ENCODE measurements around the gene USH2A.

The USH2A gene

DNA sequence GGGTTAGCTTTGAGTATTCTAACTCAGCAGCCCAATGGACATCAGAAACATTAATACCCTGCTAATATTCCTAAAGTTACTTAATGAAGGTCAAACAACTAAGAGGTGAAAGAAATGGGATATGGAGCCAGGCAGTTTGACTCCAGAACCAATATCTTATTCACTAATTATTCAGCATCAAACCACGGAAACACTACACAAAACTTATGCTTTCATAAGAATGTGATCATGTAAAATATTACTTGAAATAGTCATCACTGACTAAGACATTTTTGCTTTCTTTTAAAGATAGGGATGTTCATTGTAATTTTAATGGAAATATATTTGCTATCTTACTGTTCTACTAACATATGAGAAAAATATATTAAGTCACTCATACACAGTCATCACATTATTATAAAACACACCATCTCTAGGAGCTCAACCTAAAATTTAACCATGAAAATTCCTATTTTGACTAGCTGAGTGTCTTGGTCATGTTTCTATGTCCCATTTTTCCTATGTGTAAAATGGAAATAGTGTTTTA lies 615.3 kb downstream of the USH2A start:
- no peak for DNase-seq (ENCODE audit: low read depth in 2 of 2, low spot score in 1 of 2)

DNA sequence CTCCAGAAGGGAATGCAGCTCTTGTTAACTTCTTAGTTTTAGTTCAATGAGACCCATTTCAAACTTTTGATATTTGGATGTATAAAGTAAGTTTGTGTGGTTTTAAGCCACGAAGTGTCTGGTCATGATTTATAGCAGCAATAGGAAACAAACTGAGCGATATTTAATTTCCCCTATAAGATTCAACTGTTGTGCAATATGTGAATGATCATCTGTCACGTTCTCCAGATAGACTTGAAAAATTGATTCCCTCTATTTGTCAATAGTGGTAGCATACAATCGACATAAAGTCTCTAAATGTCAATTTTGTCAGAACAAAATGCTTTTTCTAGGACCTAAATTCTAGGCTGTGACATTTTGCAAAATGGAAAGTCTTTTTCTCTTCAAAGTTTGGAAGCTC lies 616.0 kb downstream of the USH2A start:
- no peak for DNase-seq (ENCODE audit: low read depth in 2 of 2, low spot score in 1 of 2)

DNA sequence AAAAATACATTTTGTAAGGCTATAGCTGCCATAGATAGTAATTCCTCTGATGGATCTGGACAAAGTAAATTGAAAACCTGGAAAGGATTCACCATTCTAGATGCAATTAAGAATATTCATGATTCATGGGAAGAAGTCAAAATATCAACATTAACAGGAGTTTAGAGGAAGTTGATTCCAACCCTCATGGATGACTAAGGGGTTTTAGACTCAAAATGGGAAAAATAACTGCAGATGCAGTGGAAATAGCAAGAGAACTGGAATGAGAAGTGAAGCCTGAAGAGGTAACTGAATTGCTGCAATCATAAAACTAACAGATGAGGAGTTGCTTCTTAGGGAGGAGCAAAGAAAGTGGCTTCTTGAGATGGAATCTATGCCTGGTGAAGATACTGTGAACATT lies 625.4 kb downstream of the USH2A start:
- DNase-seq (ENCODE audit: low read depth in 2 of 2, low spot score in 1 of 2) = no peak

- no peak for DNase-seq (ENCODE audit: low read depth in 2 of 2, low spot score in 1 of 2)
These were observed 629.1 kb downstream of the USH2A start for GRCh38 chr1:215794156-215794555.

DNA sequence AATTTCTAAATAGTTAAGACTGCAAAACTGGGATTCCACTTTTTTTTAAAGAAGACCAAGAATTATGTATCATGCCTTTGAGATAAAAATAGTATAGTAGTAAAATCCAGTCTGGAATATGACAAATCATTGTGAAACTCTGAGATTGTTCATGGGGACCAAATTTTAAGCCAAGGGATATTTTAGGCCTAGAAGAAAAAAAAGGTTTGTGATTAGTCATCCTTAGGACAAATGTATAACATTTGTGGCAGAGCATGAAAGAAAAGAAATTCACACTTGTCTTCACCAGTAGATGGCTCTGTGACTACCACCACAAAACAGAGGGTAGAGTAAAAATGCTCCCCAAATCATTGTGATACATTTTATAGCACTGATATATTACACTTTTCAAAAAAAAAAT lies 630.1 kb downstream of the USH2A start:
- DNase-seq (ENCODE audit: low read depth in 2 of 2, low spot score in 1 of 2) = no peak

DNA sequence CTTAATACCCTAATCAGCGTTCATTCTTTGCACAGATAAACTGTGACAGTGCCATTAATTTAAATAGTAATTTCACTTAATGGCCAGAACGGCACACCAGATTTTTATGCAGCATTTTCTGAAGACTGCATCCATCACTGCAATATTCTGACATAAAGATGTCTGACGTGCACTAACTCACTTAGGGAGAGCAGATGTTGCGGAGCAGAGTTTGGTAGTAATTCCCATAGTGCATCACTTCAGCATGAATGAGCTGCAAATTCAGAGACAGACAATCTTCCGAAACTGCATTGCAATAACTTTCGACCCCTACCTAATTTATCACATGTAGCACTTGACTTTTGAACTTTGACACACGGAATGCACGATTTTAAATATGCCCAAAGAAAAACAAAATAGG lies 630.8 kb downstream of the USH2A start:
- DNase-seq (ENCODE audit: low read depth in 2 of 2, low spot score in 1 of 2) = no peak

- no peak for DNase-seq (ENCODE audit: low read depth in 2 of 2, low spot score in 1 of 2)
These were observed 633.3 kb downstream of the USH2A start for GRCh38 chr1:215789981-215790380.

- no peak for DNase-seq (ENCODE audit: low read depth in 2 of 2, low spot score in 1 of 2)
These were observed 636.3 kb downstream of the USH2A start for GRCh38 chr1:215786997-215787396.

DNA sequence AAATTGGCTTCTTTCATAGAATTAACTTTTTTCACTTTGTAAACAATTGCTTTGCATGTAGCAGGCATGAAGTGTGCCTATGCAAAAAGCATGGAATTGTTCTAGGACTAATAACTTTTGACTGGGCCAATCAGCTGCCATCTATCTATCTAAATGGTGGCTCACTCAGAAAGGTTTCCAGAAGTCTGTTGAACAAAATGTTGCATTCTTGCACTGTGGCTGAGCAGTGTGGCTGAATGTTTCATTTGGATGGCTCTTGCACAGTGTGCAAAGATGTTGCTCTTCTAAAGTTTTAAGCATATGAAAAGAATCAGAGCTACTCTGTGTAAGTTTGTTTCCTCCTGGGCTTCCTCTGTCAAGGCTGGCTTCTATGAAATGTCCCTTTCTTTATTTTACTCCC lies 642.6 kb downstream of the USH2A start:
- DNase-seq (ENCODE audit: low read depth in 2 of 2, low spot score in 1 of 2) = no peak

DNA sequence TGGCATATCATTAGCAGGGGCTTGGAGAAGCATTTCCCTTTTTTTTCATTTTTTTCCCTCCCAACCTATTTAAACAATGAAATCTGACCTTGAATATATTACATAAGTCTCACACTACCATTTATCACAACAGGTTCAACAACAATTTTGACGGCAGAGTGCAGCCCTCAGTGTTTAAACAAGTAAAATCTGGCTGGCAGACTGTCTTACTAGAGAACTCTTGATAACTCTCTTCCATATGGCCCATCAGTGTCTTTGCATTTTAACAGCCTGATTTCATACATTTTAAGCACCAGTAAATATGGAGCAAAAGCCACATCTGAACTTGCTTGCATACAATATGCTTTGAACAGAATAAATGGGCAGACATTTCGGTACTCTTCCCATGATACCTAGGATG lies 643.1 kb downstream of the USH2A start:
- no peak for DNase-seq (ENCODE audit: low read depth in 2 of 2, low spot score in 1 of 2)

DNA sequence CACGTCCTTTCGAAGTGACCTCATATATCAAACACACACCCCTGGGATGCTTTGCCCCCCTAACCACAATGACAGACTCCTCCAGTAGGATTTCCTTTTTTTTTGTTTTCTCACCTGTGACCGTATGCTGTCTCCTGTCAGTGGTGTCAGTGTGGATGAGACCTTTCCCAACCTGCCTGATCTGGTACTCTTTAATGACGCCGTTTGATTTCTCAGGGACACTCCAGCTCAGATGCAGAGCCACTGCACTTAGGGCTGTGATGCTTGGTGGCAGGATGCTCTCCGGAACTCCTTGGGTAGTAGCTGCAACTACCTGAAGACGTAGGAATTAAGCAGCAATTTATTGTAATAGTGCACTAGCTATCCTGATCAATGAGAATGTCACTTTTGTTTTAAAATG lies 643.5 kb downstream of the USH2A start:
- DNase-seq (ENCODE audit: low read depth in 2 of 2, low spot score in 1 of 2) = no peak

GRCh38 chr1:215777370-215777925 lies 645.8 kb downstream of the USH2A start:
- no peak for DNase-seq (ENCODE audit: low read depth in 2 of 2, low spot score in 1 of 2)

DNA sequence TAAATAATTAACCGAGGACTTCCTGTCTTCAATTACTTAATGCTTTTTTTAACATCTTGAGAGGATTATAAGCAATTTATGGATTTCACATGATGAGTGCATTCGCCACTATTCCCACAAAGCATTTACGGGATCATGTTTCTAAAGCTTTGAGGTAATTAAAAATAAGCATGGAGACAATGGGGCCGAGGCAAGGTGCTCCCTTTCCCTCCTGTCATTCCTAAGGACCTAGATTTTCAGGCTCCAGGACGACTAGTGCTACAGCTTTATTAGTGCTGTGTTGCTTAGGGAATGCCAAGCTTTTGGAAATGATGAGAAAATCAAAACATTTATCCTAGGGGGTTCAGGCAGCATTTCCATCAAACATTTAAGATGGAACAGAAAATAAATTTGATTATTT lies 646.9 kb downstream of the USH2A start:
- no peak for DNase-seq (ENCODE audit: low read depth in 2 of 2, low spot score in 1 of 2)

GRCh38 chr1:215772151-215772550 lies 651.1 kb downstream of the USH2A start:
- no peak for DNase-seq (ENCODE audit: low read depth in 2 of 2, low spot score in 1 of 2)

GRCh38 chr1:215768303-215768702 lies 654.9 kb downstream of the USH2A start:
- no peak for DNase-seq (ENCODE audit: low read depth in 2 of 2, low spot score in 1 of 2)

DNA sequence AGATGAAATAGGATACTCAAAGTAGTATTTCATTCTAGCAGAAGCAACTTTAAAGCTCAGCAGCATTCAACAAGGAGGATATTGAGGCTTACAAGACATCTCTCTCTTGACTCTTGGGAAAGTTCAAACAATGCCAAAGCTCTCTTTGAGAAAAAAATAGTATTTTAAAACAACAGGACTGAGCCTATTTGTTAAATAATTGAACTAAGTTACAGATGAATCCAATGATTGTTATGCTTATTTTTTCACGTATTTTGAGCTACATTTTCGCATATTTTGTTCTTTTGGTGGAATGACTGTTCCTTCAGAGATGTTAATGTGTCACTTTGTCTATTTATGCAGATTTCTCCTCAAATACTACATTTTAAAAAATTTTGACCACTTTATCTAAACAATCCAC lies 655.5 kb downstream of the USH2A start:
- DNase-seq (ENCODE audit: low read depth in 2 of 2, low spot score in 1 of 2) = no peak

- no peak for DNase-seq (ENCODE audit: low read depth in 2 of 2, low spot score in 1 of 2)
These were observed 656.7 kb downstream of the USH2A start for GRCh38 chr1:215766521-215766920.

- no peak for DNase-seq (ENCODE audit: low read depth in 2 of 2, low spot score in 1 of 2)
These were observed 657.4 kb downstream of the USH2A start for GRCh38 chr1:215765833-215766232.

DNA sequence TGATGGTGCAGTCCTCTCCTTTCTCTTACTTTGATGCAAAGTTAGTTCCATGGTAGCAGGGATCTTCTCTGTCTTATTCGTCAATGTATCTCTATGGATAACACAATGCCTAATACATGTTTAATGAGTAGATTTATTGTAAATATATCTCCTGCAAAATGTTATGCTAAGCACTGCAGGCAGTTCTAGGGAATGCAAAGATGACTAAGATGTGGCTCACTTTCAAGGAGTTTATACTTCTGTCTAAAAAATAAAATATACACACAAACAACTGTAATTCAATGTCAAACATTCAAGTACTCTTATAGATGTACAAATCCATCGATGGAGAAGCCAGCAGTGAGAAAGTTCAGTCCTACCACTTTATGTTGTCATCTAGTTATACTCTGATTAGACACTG lies 661.8 kb downstream of the USH2A start:
- no peak for DNase-seq (ENCODE audit: low read depth in 2 of 2, low spot score in 1 of 2)

DNA sequence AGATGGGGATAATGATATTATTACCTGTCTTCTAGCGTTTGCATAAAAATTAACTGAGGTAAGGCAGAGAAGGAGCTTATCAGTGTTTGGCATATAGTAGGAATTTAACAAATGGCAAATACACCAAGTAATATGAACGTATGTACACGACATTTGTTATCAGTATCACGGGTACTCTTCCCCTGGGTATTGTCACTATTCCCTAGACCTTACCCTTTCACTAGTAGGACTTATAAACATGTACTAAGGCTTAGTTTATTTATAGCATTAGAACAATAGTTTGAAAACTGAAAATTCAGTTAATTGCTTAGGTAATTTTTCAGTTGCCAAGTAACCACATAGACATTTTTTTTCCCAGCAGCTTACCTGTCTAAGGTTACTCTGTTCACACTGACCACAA lies 669.1 kb downstream of the USH2A start:
- DNase-seq (ENCODE audit: low read depth in 2 of 2, low spot score in 1 of 2) = no peak

- DNase-seq (ENCODE audit: low read depth in 2 of 2, low spot score in 1 of 2) = no peak
These were observed 673.8 kb downstream of the USH2A start for GRCh38 chr1:215749414-215749813.

DNA sequence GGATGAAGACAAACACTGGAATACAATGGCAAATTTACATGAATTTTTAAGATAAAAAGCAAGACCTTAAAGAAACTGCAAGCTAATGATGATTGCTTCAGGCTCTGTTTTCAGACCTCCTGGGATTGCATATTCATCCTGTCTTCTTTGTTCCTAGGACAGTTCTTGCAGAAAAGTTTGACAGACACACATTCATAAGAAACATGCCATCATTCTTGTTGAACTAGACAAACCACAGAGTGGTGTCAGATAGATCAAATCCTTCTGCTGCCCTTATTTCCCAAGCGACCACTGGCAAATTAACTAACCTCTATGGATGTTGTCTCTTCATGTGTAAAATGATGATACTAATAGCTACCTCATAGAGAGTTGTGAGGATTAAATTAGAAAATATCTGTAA lies 674.8 kb downstream of the USH2A start:
- no peak for DNase-seq (ENCODE audit: low read depth in 2 of 2, low spot score in 1 of 2)

GRCh38 chr1:215744419-215744818 lies 678.8 kb downstream of the USH2A start:
- DNase-seq (ENCODE audit: low read depth in 2 of 2, low spot score in 1 of 2) = no peak

DNA sequence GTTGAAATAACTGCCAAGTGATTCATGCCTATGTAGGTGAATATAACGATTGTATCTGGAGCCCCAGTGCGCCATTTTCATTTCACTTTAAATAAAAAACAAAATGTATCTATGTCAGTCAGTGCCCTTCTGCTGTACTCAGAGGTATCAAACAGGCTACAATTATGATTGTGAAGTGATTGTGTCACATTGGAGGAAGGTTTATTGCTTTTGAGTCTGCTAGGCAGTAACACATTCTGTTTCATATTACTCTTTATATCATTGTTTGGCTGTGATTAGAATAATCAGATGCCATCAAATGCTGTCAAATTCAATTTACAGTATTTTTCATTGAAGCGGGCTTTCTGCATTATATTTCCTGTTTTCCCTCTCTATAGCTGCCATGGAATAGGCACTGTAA lies 684.2 kb downstream of the USH2A start:
- no peak for DNase-seq (ENCODE audit: low read depth in 2 of 2, low spot score in 1 of 2)

Measured in stimulated activated CD8-positive, alpha-beta memory T cell treated with anti-CD3 and anti-CD28 coated beads, Interleukin-4, amount 100 ng/mL, for 1 hour (primary cell).